Myocyte (in vitro differentiated cells): ENCODE measurements around the gene SAMD4A. TPM values are rescaled to one million over a fixed set of nuclear protein-coding genes. Genes with fewer than 3 reads are reported as not detected.

Source experiments
- DNase-seq: peaks from one replicate; pipeline ENCODE4 v3.0.0-alpha.2; 2012; ENCODE audit warnings: low read depth
- total RNA-seq: library from RNA; depleted of rRNA; stranded (reverse); fragments of >200 nt; gene quantifications from 2 replicates; pipeline ENCODE4 v1.2.3, GENCODE V29; 2014

Gene SAMD4A
- total RNA-seq, 1 donor from 2014 or later, result 83.2 TPM

- DNase-seq, result peak; percentile 88
These were observed 132.1 kb downstream of the SAMD4A start for GRCh38 chr14:54698966-54699530.

GRCh38 chr14:54699735-54700134 lies 132.8 kb downstream of the SAMD4A start:
- DNase-seq, result no peak

GRCh38 chr14:54700717-54701116 lies 133.8 kb downstream of the SAMD4A start:
- DNase-seq, result no peak

- DNase-seq, result no peak
These were observed 135.1 kb downstream of the SAMD4A start for GRCh38 chr14:54702014-54702491.

GRCh38 chr14:54702492-54702891 lies 135.6 kb downstream of the SAMD4A start:
- no peak for DNase-seq

- DNase-seq, result no peak
These were observed 136.2 kb downstream of the SAMD4A start for GRCh38 chr14:54703082-54703481.

GRCh38 chr14:54703724-54704123 lies 136.8 kb downstream of the SAMD4A start:
- DNase-seq, result no peak

GRCh38 chr14:54704768-54705167 lies 137.8 kb downstream of the SAMD4A start:
- no peak for DNase-seq

GRCh38 chr14:54706769-54707168 lies 139.8 kb downstream of the SAMD4A start:
- no peak for DNase-seq

- no peak for DNase-seq
These were observed 141.2 kb downstream of the SAMD4A start for GRCh38 chr14:54708161-54708560.

GRCh38 chr14:54708982-54709381 lies 142.1 kb downstream of the SAMD4A start:
- DNase-seq, result no peak

GRCh38 chr14:54709444-54709843 lies 142.5 kb downstream of the SAMD4A start:
- DNase-seq, result no peak

GRCh38 chr14:54709867-54710266 lies 142.9 kb downstream of the SAMD4A start:
- DNase-seq, result no peak

- DNase-seq, result no peak
These were observed 144.4 kb downstream of the SAMD4A start for GRCh38 chr14:54711312-54711711.

- DNase-seq, result peak; percentile 33
These were observed 145.0 kb downstream of the SAMD4A start for GRCh38 chr14:54711812-54712464.

GRCh38 chr14:54712465-54713200 lies 145.7 kb downstream of the SAMD4A start:
- DNase-seq, result peak; percentile 83

GRCh38 chr14:54713379-54713778 lies 146.5 kb downstream of the SAMD4A start:
- DNase-seq, result peak; percentile 78

GRCh38 chr14:54715239-54715638 lies 148.3 kb downstream of the SAMD4A start:
- DNase-seq, result peak; percentile 43

- DNase-seq, result no peak
These were observed 148.9 kb downstream of the SAMD4A start for GRCh38 chr14:54715811-54716210.

GRCh38 chr14:54716862-54717261 lies 149.9 kb downstream of the SAMD4A start:
- no peak for DNase-seq

- no peak for DNase-seq
These were observed 151.1 kb downstream of the SAMD4A start for GRCh38 chr14:54718046-54718445.

- no peak for DNase-seq
These were observed 152.5 kb downstream of the SAMD4A start for GRCh38 chr14:54719406-54719805.
